Stimulated activated CD4-positive, alpha-beta T cell treated with anti-CD3 and anti-CD28 coated beads, Interleukin-12 subunit alpha, Interleukin-12 subunit beta, amount 100 ng/mL, for 24 hours (primary cell): ENCODE measurements around the gene SMC1A.

Experiments used
- DNase-seq, 2 experiments: peaks; one replicate each; pipeline ENCODE4 v3.0.0-alpha.2; 2020; ENCODE audit warnings: low read depth in 2 of 2

SMC1A gene

GRCh38 chrX:53340852-53341645 lies 81.4 kb downstream of the SMC1A start:
- DNase-seq = no peak

DNA sequence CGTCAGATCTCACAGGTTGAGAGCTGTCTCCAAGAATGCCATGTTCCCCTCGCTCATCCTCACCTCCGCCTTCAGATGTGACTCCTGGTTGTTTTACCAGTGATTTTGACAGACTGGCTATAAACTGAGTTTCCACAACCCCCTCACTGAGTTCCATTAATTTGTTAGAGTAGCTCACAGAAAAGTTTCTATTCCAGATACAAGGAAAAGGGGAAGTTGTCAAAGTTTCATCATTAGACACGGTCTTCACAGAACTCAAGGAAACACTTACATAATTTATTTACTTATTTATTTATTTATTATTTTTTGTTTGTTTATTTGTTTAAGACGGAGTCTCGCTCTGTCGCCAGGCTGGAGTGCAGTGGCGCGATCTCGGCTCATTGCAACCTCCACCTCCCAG lies 85.4 kb downstream of the SMC1A start:
- DNase-seq = no peak

DNA sequence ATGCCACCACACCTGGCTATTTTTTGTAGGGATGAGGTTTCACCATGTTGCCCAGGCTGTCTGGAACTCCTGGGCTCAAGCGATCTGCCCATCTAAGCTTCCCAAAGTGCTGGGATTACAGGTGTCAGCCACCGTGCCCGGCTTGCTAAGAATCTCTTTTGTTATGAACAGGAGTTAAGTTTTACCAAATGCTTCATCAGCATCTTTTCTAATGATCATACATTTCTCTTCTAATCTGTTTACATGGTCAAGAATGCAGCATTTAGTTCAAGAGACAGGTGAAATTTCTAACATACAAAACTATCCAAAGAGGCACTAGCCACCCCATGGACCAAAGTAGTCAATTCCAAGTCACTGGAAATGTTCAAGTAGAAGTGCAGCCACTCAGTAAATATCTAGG lies 88.6 kb downstream of the SMC1A start:
- DNase-seq = no peak

DNA sequence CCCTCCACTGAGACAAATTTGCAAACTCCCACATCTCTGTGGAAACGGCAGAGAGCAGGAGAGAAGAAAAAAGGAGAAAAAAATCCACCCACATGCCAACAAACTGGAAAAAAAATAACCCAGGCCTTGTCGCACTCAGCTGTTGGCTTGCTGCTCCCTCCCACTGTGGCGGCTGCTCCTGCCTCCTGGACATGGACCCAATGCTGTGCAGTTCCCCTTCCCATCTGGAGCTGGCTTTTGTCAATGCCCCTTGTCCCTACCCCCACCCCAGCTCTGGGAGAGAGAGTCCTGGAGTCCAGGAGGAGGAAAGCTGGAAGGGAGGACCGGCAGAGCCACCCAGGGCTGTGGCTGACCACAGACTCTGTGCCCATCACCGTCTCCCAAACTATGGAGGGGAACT lies 90.2 kb downstream of the SMC1A start:
- no peak for DNase-seq

DNA sequence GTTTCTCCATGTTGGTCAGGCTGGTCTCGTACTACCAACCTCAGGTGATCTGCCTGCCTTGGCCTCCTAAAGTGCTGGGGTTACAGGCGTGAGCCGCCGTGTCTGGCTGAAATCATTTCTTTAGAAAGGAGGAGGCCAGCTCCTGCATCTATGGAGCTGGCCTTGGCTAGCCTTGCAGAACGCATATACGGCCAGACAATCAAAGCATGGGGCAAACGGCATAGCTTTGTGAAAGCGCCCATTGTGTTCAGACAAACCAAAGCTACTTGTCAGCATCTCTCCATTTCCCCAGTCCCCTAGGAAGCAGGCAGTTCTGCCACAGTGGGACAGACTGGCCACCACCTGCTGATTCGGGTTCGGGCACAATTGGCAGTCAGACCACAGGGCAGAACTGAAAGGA lies 92.1 kb downstream of the SMC1A start:
- no peak for DNase-seq

DNA sequence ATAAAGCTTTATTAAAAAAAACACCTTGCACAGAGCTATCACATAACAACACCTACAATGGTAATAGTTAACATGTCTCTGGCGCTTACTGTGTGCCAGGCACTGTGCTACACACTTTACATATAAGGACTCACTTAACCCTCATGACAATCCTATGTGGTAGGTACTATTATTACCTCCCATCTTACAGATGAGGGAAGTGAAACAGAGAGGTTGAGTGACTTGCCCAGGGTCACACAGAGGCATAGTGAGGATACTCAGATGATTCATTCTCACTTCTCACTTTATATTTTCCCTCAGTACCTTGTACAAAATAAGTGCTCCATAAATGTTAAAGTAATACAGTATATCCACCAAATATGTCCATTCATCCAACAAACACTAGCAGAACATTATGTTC lies 97.7 kb downstream of the SMC1A start:
- no peak for DNase-seq
